ENCODE data around the gene TAX1BP3.

Gene TAX1BP3

DNA sequence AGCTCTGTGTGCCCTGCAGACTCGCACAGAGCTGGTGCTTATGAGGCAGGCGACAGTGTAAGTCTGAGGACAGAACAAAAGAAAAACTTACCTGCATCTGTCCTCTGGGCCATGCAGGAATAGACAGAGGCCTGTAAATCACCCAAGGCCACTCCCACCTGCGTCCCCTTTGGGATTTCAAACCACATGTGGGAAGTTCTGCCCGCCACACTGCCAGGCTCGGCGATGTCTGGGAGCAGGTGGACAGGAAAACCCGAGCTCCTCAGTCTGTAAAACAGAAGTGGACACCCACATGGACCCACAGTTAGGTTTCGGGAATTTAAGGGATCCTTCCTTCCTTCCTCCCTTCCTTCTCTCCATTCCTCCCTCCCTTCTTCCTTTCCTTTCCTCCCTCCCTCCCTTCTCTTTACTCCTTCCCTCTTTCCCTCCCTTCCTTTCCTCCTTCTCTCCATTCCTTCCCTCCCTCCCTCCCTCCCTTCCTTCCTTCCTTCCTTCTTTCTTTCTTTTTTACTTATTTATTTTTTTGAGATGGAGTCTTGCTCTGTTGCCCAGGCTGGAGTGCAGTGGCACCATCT, 47.1 kb downstream of the TAX1BP3 start:
- no peak for DNase-seq

DNA sequence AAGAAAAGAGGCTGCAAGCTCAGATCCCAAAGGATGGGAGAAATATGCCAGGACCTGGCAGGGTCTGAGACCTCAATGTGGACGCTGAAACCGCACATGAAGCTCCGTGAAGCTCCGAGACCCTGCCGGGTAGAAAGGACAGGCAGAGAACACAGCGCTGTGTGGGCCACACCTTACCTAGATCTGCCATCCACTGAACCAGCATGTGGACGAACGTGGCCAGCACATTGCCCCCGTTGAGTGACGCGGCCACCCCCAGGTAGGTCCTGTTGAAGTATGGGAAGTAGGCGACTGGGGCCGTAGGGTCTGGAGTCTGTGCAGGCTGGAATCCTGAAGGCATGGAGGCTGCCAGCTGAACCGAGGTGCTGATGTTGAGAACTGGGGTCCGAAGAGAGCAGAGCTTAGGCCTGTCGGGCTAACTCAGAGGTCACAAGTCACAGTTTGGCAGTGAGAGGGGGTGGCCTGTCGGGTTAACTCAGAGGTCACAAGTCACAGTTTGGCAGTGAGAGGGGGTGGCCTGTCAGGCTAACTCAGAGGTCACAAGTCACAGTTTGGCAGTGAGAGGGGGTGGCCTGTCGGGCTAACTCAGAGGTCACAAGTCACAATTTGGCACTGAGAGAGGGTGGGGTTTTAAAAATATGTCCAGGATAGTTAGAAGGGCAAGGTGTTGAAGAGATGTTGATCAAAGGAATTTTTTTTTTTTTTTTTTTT, 53.1 kb downstream of the TAX1BP3 start:
- DNase-seq, result no peak

DNA sequence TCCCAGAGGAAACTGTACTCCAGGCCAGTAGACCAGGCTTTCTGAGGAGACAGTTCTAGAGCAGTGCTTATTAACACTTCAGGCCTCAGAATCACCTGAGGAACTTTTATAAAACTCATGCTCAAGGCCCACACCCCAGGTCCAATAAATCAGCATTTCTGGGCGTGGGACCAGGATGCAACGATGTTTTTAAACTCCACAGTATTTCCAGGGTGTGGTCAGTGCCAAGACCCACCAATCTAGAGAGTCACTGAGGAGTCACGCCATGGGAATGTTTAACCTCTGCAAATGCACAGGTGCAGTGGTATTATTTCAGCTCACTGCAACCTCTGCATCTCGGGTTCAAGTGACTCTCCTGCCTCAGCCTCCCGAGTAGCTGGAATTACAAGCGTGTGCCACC, 55.3 kb downstream of the TAX1BP3 start:
- no peak for DNase-seq
